MM.1S (cell line): ENCODE results near the gene DNAH5.

ENCODE experiments used
- CTCF ChIP-seq: fragments of 300-600 bp; sonication (generic); IDR thresholded peaks from 2 replicates; pipeline ENCODE4 v1.5.1; 2016; ENCODE audit warnings: antibody characterized with exemption, low read length, mixed read lengths
- EZH2 ChIP-seq: fragments of 300-600 bp; sonication (generic); optimal IDR thresholded peaks from 2 replicates; pipeline ENCODE3; 2017; ENCODE audit warnings: low read depth, mild to moderate bottlenecking, antibody characterized with exemption, low read length, mixed read lengths

GRCh38 chr5:13944560-13945199 is at the start of gene DNAH5:
- TF ChIP-seq CTCF (no peak), EZH2 (no peak)
